HEK293 (cell line): ENCODE data around the gene LRRC8C.

Source experiments
- CTCF ChIA-PET: fragments of 350-600 bp; formaldehyde crosslinking; extraction: SDS; loops from one replicate; lab custom pipeline; 2021; ENCODE audit warnings: antibody characterized with exemption; lab: Yijun Ruan, JAX
- POLR2A ChIA-PET: fragments of 300-600 bp; formaldehyde crosslinking; extraction: SDS; loops from one replicate; lab custom pipeline; 2020; ENCODE audit warnings: antibody characterized with exemption, inconsistent platforms; lab: Yijun Ruan, JAX
- H3K27ac ChIP-seq: fragments of 200-500 bp; sonication (Bioruptor generic); 2 replicates; pipeline ENCODE4 v1.5.1; 2014; ENCODE audit warnings: low read depth, low read length, control low read depth, inconsistent platforms; ENCODE audit errors: extremely low read depth
- H3K36me3 ChIP-seq, 2 experiments: fragments of 200-500 bp in 1 of 2; sonication (Bioruptor generic) in 1 of 2; 1 replicate in 1 of 2; 2 replicates in 1 of 2; pipeline ENCODE4 v1.5.1; 2014 to 2017; ENCODE audit warnings: inconsistent platforms in 2 of 2, low read length in 2 of 2; ENCODE audit not compliant: control insufficient read depth in 2 of 2, insufficient read depth in 1 of 2
- H3K4me1 ChIP-seq: fragments of 200-500 bp; sonication (Bioruptor generic); 2 replicates; pipeline ENCODE4 v1.5.1; 2014; ENCODE audit warnings: mild to moderate bottlenecking, low read length, inconsistent platforms; ENCODE audit not compliant: control insufficient read depth, insufficient read depth
- H3K4me3 ChIP-seq: 2 replicates; pipeline ENCODE4 v1.5.1; 2011; ENCODE audit warnings: low read depth, mild to moderate bottlenecking, control low read depth, low read length, moderate library complexity
- H3K9me3 ChIP-seq: fragments of 200-500 bp; sonication (Bioruptor generic); 2 replicates; pipeline ENCODE4 v1.5.1; 2014; ENCODE audit warnings: low read depth, low read length, inconsistent platforms; ENCODE audit not compliant: control insufficient read depth, insufficient read depth
- AEBP2 ChIP-seq: fragments of 450-650 bp; formaldehyde crosslinking; IDR thresholded peaks from 2 replicates; pipeline ENCODE4 v1.5.1; 2016; ENCODE audit warnings: missing biosample characterization, missing genetic modification characterization, borderline replicate concordance
- BCL11A ChIP-seq: fragments of 450-650 bp; formaldehyde crosslinking; IDR thresholded peaks from 2 replicates; pipeline ENCODE4 v1.5.1; 2016; ENCODE audit warnings: low read depth, missing biosample characterization, missing genetic modification characterization
- GLIS1 ChIP-seq: fragments of 450-650 bp; formaldehyde crosslinking; IDR thresholded peaks from 2 replicates; pipeline ENCODE4 v1.5.1; 2016; ENCODE audit warnings: missing biosample characterization, missing genetic modification characterization
- KLF10 ChIP-seq: fragments of 450-650 bp; IDR thresholded peaks from 2 replicates; pipeline ENCODE4 v1.5.1; 2018; ENCODE audit warnings: missing biosample characterization, mild to moderate bottlenecking, missing genetic modification characterization
- OSR2 ChIP-seq: fragments of 450-650 bp; formaldehyde crosslinking; IDR thresholded peaks from 2 replicates; pipeline ENCODE4 v1.5.1; 2016; ENCODE audit warnings: missing biosample characterization, missing genetic modification characterization
- SP7 ChIP-seq: fragments of 450-650 bp; formaldehyde crosslinking; IDR thresholded peaks from 2 replicates; pipeline ENCODE4 v1.5.1; 2016; ENCODE audit warnings: missing biosample characterization, missing genetic modification characterization
- TCF7L2 ChIP-seq: IDR thresholded peaks from 2 replicates; pipeline ENCODE4 v1.6.1; 2011; ENCODE audit warnings: low read depth, mild to moderate bottlenecking, inconsistent platforms, low read length, moderate library complexity, borderline replicate concordance
- WT1 ChIP-seq: fragments of 450-650 bp; formaldehyde crosslinking; IDR thresholded peaks from 2 replicates; pipeline ENCODE4 v1.5.1; 2016; ENCODE audit warnings: missing biosample characterization, missing genetic modification characterization
- ZBTB44 ChIP-seq: fragments of 450-650 bp; IDR thresholded peaks from 2 replicates; pipeline ENCODE4 v1.5.1; 2018; ENCODE audit warnings: missing biosample characterization, mild to moderate bottlenecking, missing genetic modification characterization
- ZEB2 ChIP-seq: fragments of 450-650 bp; formaldehyde crosslinking; IDR thresholded peaks from 2 replicates; pipeline ENCODE4 v1.5.1; 2016; ENCODE audit warnings: missing biosample characterization, missing genetic modification characterization
- ZNF112 ChIP-seq: fragments of 450-650 bp; formaldehyde crosslinking; IDR thresholded peaks from 2 replicates; pipeline ENCODE4 v1.5.0; 2017; ENCODE audit warnings: missing biosample characterization, missing genetic modification characterization
- ZNF501 ChIP-seq: fragments of 450-650 bp; formaldehyde crosslinking; IDR thresholded peaks from 2 replicates; pipeline ENCODE4 v1.5.1; 2016; ENCODE audit warnings: missing biosample characterization, missing genetic modification characterization
- ZNF558 ChIP-seq: fragments of 450-650 bp; formaldehyde crosslinking; IDR thresholded peaks from 2 replicates; pipeline ENCODE4 v1.5.1; 2016; ENCODE audit warnings: missing biosample characterization, missing genetic modification characterization
- ZNF639 ChIP-seq: fragments of 450-650 bp; formaldehyde crosslinking; IDR thresholded peaks from 2 replicates; pipeline ENCODE4 v1.5.1; 2016; ENCODE audit warnings: missing biosample characterization, missing genetic modification characterization
- ZNF843 ChIP-seq: fragments of 450-650 bp; formaldehyde crosslinking; IDR thresholded peaks from 2 replicates; pipeline ENCODE4 v1.5.1; 2016; ENCODE audit warnings: missing biosample characterization, missing genetic modification characterization
- ZSCAN30 ChIP-seq: fragments of 450-650 bp; IDR thresholded peaks from 2 replicates; pipeline ENCODE4 v1.5.1; 2018; ENCODE audit warnings: missing biosample characterization, mild to moderate bottlenecking, missing genetic modification characterization, moderate library complexity
- ZSCAN4 ChIP-seq: fragments of 450-650 bp; formaldehyde crosslinking; IDR thresholded peaks from 2 replicates; pipeline ENCODE4 v1.5.1; 2017; ENCODE audit warnings: missing biosample characterization, missing genetic modification characterization
- ZXDB ChIP-seq: fragments of 450-650 bp; formaldehyde crosslinking; IDR thresholded peaks from 2 replicates; pipeline ENCODE4 v1.5.1; 2016; ENCODE audit warnings: missing biosample characterization, missing genetic modification characterization
- TF ChIP-seq, protein P1 (sequence below): fragments of 450-650 bp; formaldehyde crosslinking; IDR thresholded peaks from 2 replicates; pipeline ENCODE4 v1.5.1; 2017; ENCODE audit warnings: missing biosample characterization, missing genetic modification characterization
- TF ChIP-seq, protein P2 (sequence below): fragments of 450-650 bp; formaldehyde crosslinking; IDR thresholded peaks from 2 replicates; pipeline ENCODE4 v1.5.1; 2016; ENCODE audit warnings: missing biosample characterization, missing genetic modification characterization
- TF ChIP-seq, protein P3 (sequence below): fragments of 450-650 bp; formaldehyde crosslinking; IDR thresholded peaks from 2 replicates; pipeline ENCODE4 v1.5.1; 2017; ENCODE audit warnings: missing biosample characterization, missing genetic modification characterization

The LRRC8C gene

GRCh38 chr1:89719502-89720306 is 86.8 kb downstream of the LRRC8C start (continued):
- TF ChIP-seq ZNF112 (tag by site-specific recombination) (no peak), ZNF501 (peak; percentile 96), ZNF558 (tag by site-specific recombination) (peak; percentile 73)

GRCh38 chr1:89720839-89721238 is 87.9 kb downstream of the LRRC8C start:
- POLR2A ChIA-PET = no interaction called here
- TF ChIP-seq ZSCAN30 = no peak

DNA sequence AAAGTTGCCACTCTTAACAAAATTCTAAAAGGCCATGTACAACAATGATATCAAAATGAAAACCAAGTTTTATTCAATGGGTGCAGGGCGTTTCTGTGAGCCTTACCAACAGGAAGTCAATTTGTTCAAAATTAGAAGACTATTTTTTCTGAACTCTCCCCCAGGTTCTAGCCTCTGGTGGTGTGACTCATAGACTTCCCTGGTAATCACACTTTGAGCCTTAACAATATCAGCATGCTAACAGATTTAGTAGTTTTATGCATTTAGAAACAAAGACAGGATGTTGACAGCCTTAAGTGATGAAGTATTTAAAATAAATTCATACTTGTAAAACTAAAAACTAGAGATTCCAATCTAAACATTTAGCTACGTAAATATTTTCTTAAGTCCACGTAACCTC is 88.4 kb downstream of the LRRC8C start:
- Histone ChIP-seq H3K9me3 (no peaks in the 10 kb centered on the region), H3K4me3 (no peak overlapping the region), H3K27ac (no peak overlapping the region), H3K36me3 (no peaks in the 10 kb centered on the region), H3K4me1 (peaks cover 22% of the 10 kb centered on the region)
- ChIA-PET CTCF (interaction anchor here (0.5 to 1.1 kb wide), 3 partner anchors 15 to 41 kb away, joined by 3 to 6 read pairs (median 4); no protein-coding TSS in a partner anchor), POLR2A (no interaction called here)
- TF ChIP-seq OSR2 (peak; percentile 79; the same call in 1 of the 2 replicates), GLIS1 (tag by site-specific recombination) (peak; percentile 64), ZEB2 (0 out of 2 replicates have a peak, but pooled peaks have one; percentile 14), SP7 (0 out of 2 replicates have a peak, but pooled peaks have one; percentile 18), WT1 (tag by site-specific recombination) (peak; percentile 81), ZNF843 (tag by site-specific recombination) (peak; percentile 77), TCF7L2 (peak; percentile 57; the same call in 1 of the 2 replicates), BCL11A (0 out of 2 replicates have a peak, but pooled peaks have one; percentile 11), ZXDB (peak; percentile 48; the same call in 1 of the 2 replicates), KLF10 (tag by site-specific recombination) (peak; percentile 44; the same call in 1 of the 2 replicates), ZNF639 (no peak), ZBTB44 (0 out of 2 replicates have a peak, but pooled peaks have one; percentile 17), ZSCAN4 (tag by site-specific recombination) (no peak), AEBP2 (tag by site-specific recombination) (no peak)
- TF ChIP-seq, protein P1, sequence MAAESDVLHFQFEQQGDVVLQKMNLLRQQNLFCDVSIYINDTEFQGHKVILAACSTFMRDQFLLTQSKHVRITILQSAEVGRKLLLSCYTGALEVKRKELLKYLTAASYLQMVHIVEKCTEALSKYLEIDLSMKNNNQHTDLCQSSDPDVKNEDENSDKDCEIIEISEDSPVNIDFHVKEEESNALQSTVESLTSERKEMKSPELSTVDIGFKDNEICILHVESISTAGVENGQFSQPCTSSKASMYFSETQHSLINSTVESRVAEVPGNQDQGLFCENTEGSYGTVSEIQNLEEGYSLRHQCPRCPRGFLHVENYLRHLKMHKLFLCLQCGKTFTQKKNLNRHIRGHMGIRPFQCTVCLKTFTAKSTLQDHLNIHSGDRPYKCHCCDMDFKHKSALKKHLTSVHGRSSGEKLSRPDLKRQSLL (tag by site-specific recombination) = no peak
- TF ChIP-seq, protein P2, sequence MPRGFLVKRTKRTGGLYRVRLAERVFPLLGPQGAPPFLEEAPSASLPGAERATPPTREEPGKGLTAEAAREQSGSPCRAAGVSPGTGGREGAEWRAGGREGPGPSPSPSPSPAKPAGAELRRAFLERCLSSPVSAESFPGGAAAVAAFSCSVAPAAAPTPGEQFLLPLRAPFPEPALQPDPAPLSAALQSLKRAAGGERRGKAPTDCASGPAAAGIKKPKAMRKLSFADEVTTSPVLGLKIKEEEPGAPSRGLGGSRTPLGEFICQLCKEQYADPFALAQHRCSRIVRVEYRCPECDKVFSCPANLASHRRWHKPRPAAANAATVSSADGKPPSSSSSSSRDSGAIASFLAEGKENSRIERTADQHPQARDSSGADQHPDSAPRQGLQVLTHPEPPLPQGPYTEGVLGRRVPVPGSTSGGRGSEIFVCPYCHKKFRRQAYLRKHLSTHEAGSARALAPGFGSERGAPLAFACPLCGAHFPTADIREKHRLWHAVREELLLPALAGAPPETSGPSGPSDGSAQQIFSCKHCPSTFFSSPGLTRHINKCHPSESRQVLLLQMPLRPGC (tag by site-specific recombination) = peak; percentile 22; the same call in 1 of the 2 replicates
- TF ChIP-seq, protein P3, sequence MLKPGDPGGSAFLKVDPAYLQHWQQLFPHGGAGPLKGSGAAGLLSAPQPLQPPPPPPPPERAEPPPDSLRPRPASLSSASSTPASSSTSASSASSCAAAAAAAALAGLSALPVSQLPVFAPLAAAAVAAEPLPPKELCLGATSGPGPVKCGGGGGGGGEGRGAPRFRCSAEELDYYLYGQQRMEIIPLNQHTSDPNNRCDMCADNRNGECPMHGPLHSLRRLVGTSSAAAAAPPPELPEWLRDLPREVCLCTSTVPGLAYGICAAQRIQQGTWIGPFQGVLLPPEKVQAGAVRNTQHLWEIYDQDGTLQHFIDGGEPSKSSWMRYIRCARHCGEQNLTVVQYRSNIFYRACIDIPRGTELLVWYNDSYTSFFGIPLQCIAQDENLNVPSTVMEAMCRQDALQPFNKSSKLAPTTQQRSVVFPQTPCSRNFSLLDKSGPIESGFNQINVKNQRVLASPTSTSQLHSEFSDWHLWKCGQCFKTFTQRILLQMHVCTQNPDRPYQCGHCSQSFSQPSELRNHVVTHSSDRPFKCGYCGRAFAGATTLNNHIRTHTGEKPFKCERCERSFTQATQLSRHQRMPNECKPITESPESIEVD = peak; percentile 88

More at GRCh38 chr1:89720839-89721238, 87.9 kb downstream of the LRRC8C start:
- Histone ChIP-seq H3K36me3 (no peaks in the 10 kb centered on the region), H3K4me3 (no peak overlapping the region), H3K9me3 (no peaks in the 10 kb centered on the region), H3K4me1 (peaks cover 22% of the 10 kb centered on the region), H3K27ac (no peak overlapping the region)
- CTCF ChIA-PET = interaction anchor here (0.7 to 3.2 kb wide), 3 partner anchors 15 to 42 kb away, joined by 4 to 17 read pairs (median 6); no protein-coding TSS in a partner anchor
